NCI-H524 (cell line): ENCODE results near the gene CEPT1.

ENCODE experiments used
- DNase-seq, 2 experiments: peaks; one replicate each; lab custom pipeline; 2025; lab: John Stamatoyannopoulos, UW

The CEPT1 gene

DNA sequence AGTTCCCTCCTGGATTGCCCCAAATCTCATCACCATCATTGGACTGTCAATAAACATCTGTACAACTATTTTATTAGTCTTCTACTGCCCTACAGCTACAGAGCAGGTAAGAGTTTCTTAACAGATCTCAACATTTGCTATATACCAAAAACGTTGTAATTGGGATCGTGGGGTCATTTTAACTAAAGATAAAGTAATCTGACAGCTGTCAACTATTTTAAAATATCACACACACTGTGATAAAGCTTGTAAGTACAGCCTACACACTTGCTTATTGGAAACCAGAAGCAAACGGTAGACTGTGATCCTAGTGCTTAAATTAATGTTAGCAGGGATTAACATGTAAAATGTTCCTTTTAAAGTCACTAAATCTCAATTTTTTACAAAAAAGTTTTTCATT lies 7.9 kb downstream of the CEPT1 start:
- no peak for DNase-seq

DNA sequence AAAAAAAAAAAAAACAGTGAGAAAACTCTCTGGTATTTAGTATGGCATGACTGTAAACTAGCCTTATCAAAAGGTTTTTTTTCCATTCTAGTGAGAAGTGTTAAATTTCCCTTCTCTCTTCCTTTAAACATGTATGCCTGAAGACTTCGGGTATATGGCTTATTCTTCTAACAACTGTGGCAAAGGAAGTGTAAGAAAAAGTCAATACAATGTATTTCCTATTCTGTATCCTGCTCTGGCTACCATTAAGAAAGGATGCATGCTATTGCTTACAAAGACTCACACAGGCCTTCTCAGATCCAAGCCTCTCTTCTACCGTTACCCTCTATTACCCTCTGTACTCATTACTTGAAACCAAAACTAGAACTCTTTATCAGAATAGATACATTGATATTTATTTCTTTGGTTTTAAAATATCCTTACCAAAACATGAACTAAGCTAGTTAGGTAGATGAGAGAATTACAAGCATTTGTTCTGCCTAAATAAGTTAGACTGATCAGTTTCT lies 8.4 kb downstream of the CEPT1 start:
- DNase-seq = no peak

DNA sequence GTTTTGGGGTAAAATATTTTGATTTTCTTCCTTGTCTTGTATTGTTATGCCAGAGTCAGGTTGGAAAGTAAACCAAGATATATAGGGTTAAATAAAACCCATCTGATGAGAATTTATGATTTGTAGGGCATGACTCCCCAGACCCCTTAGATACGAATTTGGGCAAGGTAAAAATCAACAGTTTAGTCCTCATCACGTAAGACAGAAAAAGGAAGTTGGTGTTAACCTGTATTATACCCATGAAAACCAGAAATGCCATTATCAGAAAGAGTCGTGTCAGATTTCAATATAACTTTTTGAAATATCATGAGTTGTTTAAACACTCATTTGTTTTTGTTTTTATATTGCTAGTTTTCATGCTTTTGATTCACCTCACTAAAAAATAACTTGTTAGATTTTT lies 11.8 kb downstream of the CEPT1 start:
- no peak for DNase-seq

DNA sequence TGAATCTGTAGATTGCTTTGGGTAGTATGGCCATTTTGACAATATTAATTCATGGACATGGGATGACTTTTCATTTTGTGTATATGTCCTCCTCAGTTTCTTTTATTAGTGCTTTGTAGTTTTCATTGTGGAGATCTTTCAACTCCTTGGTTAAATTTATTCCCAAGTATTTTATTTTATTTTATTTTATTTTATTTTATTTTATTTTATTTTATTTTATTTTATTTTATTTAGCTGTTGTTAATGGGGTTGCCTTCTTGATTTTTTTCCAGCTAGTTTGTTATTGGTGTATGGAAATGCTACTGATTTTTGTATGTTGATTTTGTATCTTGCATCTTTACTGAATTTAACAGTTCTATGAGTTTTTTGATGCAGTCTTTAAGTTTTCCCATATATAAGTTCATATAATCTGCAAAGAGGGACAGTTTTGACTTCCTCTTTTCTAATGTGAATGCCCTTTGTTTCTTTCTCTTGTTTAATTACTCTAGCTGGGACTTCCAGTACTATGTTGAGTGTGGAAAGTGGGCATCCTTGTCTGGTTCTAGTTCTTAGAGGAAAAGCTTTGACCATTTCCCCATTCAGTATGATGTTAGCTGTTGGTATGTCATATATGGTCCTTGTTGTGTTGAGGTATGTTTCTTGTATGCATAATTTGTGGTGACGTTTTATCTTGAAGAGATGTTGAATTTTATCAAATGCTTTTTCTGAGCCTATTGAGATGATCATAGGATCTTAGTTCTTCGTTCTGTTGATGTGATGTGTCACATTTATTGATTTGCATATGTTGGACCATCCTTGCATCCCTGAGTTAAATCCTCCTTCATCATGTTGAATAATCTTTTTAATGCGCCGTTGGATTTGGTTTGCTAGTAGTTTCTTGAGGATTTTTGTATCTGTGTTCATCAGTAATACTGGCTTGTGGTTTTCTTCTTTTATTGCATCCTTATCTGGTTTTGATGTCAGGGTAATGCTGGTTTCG lies 14.3 kb downstream of the CEPT1 start:
- no peak for DNase-seq

DNA sequence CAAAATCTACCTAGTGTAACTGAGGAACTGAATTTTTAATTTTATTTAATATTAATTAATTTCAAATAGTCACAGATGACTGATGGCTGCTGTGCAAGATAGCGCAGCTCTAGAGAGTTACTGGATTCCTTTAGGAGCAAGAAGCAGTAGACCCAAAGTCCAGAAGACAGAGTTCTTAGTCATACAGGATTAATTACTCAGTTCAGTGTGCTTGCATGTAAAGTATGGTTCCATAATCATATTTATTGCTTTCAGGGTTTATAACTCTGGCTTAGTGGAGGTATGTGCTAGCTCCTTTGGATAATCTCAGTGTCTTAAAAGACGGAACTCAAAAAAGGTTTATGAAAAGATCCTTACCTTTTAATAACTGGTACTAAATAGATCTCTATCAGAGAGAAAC lies 17.4 kb downstream of the CEPT1 start:
- no peak for DNase-seq

- DNase-seq = no peak
These were observed 21.9 kb downstream of the CEPT1 start for GRCh38 chr1:111161843-111162487.

- DNase-seq = no peak
These were observed 22.5 kb downstream of the CEPT1 start for GRCh38 chr1:111162488-111162880.

DNA sequence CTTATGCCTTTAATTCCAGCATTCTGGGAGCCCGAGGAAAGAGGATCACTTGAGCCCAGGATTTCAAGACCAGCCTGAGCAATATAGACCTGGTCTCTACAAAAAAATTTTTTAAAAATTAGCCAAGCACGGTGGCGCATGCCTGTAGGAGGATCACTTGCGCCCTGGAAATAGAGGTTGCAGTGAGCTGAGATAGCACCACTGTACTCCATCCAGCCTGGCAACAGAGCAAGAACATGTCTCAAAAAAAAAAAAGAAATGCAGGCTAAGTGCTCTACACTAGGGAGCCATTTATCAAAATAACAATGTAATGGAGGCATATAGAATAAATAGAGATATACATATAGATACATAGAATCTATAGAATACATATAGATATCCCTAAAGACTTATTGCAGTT lies 23.3 kb downstream of the CEPT1 start:
- no peak for DNase-seq

- DNase-seq = no peak
These were observed 24.1 kb downstream of the CEPT1 start for GRCh38 chr1:111164151-111164550.

- no peak for DNase-seq
These were observed 32.4 kb downstream of the CEPT1 start for GRCh38 chr1:111172463-111172862.

DNA sequence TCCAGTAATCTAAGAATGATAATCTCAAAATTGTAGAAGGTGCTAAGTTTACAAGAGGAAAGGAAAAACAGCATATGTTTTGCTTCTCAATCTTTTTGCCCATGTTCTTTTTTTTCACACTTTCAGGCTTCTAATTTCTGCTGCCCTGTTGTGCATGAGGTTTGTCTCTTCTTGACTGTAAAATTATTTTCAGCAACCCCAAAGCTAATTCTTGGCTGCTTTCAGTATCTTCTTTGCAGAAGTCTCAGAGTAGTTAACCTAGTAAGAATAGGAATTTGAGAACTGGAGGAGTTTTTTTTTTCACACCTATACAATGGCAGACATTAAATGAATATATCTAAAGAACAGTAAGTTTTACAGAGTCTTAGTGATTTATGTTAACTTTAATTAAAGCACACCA lies 34.0 kb downstream of the CEPT1 start:
- no peak for DNase-seq

DNA sequence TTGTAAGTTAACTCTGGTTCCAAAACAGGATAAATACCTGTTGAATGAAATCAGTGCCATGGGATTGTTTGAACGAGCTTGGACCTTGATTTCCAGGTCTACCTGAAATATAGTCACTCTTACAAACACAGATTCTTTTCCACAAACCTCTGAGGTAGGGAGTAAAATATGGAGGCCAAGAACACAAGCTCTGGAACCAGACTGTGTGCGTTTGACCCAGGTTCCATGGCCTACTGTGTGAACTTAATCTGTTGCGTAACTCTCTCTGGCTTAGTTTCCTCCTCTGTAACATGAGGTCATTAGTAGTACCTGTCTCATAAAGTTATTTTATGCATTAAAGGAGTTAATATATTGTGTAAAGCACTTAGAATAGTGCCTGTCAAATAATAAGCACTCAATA lies 35.3 kb downstream of the CEPT1 start:
- DNase-seq = no peak

DNA sequence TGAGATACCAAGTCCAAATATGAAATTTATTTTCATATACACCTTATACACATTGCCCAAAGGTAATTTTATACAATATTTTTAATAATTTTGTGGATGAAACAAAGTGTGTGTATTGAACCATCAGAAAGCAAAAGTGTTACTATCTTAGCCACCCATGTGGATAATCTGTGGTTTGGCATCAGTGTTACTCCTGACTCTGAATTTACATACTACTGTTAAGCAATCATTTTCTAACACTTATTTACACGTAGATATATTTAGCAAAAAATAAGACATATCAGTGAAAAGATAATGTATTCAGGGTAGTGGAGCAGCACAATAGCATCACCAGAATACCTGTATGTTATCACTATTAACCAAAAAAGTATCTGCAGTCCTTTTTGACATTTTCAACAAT lies 36.7 kb downstream of the CEPT1 start:
- DNase-seq = no peak

DNA sequence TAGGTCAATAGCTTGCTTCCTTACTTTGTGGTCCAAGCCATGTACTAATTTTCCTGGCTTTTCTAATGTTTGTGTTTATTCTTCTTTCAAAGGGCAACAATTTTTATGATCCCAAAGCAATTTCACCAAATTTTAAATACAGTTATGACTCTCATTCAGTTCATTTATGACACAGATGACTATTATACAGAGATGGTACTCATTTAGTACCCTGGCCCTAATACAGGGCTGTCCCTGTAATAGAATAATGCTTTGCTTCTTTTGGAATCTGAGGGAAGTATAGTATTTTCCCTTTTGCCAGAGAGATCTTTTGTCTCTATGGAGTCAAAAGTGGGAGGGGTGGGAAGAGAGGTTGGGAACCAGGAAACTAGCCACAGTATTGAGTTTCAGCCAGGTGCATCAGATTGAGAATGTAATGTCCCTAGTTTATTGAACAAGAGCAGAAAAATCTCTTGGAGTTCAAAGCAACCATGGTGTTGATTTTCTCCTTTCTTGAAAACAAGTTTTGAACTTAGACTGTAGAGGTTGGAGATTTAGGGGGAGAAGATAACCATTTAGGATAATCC lies 40.0 kb downstream of the CEPT1 start:
- DNase-seq = no peak

GRCh38 chr1:111182052-111182451 lies 42.0 kb downstream of the CEPT1 start:
- no peak for DNase-seq

DNA sequence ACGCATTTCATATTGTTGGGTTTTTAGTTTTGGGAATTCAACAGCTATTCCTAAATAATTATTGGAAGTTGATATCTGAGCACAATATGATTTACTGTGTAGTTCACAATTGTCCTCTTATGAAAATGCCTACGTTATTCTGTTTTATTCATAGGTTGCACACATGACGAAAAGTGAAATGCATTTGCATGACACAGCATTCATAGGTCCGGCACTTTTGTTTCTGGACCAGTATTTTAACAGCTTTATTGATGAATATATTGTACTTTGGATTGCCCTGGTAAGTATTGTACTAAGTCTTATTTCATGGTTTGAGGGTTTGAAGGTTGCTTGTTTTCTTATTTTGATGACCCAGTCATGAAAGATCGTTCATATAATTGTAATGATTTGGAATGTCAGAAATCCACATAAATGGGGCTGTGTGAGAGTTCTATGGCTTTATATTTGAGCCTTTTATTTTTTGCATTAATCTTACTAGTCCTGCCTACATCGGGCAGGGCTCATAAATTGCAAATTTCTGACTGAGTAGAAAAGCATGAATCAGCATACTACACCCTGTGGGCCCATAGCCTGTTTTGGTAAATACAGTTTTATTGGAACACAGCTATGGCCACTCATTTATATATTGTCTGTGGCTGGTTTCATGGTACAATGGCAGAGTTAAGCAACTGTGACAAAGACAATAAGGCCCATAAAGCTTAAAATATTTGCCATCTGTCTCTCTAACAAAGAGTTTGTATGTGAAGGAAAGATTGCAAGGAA lies 43.5 kb downstream of the CEPT1 start:
- no peak for DNase-seq

DNA sequence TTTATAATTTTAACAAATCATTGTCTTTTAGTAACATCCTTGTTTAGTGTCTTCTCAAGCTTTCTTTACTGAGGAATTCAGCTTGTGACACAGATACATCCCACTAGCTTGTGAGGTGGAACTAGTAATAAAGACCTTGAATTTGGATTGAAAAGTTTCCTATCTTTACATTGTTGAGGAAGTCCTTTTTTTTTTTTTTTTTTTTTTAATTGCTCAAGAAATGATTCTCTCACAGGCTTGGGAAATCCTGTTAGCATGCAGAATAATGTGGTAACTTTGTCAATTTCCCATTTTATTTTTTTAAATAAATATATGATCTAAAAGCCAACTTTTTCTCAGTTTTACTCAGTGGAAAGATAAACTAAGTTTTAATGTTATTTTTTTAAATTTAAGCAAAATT lies 44.6 kb downstream of the CEPT1 start:
- DNase-seq = no peak

- no peak for DNase-seq
These were observed 51.0 kb downstream of the CEPT1 start for GRCh38 chr1:111190931-111191451.

- no peak for DNase-seq
These were observed 51.5 kb downstream of the CEPT1 start for GRCh38 chr1:111191496-111191895.

GRCh38 chr1:111192074-111192473 lies 52.1 kb downstream of the CEPT1 start:
- no peak for DNase-seq

DNA sequence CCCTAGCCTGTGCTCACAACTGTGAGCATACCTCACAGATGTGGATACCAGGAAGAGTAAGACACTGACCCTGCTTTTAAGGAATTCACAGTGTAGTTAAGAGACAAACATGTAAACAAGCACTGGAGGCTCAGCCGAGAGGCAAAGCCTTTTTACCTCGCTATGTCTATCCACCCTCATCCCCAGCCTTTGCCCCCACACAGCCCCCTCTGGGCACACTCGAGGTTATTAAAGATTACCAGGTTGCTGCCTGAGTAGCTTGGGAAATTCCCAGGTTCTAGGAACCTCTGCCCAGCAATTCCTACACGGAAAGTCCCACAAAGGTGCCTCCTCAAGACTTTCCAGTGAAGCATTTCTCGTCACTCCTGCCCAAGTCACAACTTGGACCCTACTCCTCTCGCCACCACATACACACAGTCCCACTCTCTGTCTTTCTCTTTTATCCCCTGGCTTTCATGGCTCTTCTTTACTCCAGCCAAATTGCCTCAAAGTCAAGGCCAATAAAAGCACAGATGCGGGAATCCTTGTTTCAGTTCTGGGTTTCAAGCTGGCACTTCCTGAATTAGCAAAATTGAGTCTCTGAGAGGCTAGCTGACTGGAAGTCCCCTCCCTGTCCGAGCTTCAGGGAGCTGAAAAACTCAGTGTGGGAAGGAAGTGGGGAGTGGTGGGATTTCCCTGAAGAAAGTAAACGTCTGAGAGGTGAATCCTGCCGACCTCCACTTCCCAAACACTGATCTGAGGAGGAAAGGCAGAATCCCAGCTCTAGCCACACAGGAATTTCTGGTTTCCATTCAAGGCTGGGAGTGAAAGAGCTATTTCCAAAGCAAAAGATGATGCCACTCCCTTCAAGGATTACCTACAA lies 52.9 kb downstream of the CEPT1 start:
- DNase-seq = no peak
